Renal cortical epithelial cell (primary cell): ENCODE data around the gene CLMP. TPM values are rescaled to one million over a fixed set of nuclear protein-coding genes. Genes with fewer than 3 reads are reported as not detected.
A peak's percentile ranks its signal among the peaks of the same experiment; 100 is the strongest.

Experiments
- DNase-seq: peaks from one replicate; pipeline ENCODE4 v3.0.0-alpha.2; 2011; ENCODE audit warnings: low read depth
- total RNA-seq: library from RNA; depleted of rRNA; stranded (reverse); fragments of >200 nt; gene quantifications from 2 replicates; pipeline ENCODE4 v1.2.3, GENCODE V29; 2014

Gene CLMP, protein sequence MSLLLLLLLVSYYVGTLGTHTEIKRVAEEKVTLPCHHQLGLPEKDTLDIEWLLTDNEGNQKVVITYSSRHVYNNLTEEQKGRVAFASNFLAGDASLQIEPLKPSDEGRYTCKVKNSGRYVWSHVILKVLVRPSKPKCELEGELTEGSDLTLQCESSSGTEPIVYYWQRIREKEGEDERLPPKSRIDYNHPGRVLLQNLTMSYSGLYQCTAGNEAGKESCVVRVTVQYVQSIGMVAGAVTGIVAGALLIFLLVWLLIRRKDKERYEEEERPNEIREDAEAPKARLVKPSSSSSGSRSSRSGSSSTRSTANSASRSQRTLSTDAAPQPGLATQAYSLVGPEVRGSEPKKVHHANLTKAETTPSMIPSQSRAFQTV
- 22.7 and 48.9 TPM in 2 replicates for total RNA-seq

DNA sequence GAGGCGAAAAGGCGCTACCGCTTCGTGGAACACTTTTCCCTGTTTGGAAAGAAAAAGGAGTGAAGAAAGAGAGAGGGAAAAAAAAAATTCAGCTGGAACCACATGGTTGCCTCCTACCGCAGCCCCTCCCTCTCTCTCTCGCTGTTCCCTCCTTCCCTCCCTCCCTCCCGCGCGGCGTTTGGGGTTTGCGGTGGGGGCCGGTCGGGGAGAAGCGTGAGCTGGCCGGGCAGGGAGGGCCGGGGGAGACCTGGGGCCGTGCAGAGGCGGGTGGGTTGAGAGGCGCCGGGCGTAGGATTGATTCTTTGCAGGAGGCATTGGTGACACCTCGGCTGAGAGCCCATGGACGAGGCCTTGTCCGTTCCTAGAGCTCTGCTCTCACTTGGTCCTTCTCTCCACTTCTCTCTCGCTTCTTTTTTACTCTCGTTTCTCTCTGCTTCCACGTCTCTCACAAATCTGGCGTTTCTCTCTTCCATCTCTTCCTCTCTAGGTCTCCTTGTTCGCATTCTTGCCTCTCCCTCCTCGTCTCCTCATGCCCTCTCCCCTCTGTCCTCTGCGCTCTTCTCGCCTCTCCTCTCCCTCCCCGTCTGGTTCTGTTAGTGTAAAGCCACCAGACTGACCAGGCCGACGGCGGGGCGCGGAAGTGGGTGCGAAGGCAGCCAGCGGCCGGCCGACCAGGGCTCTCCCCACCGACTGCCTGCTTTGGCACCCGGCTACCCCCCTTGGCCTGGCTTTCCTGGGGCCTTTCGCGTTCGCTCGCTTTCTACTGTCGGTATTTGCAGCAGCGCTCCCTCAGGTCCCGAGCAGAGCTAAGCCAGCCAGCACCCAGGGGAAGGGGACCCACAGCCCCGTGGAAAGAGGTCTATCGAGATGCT is at the start of gene CLMP:
Gene CLMP, minus strand, starts transcription at position 61 of the 872 bp plus-strand sequence. CDS start 308 bp downstream, outside the sequence.
- DNase-seq, result no peak

DNA sequence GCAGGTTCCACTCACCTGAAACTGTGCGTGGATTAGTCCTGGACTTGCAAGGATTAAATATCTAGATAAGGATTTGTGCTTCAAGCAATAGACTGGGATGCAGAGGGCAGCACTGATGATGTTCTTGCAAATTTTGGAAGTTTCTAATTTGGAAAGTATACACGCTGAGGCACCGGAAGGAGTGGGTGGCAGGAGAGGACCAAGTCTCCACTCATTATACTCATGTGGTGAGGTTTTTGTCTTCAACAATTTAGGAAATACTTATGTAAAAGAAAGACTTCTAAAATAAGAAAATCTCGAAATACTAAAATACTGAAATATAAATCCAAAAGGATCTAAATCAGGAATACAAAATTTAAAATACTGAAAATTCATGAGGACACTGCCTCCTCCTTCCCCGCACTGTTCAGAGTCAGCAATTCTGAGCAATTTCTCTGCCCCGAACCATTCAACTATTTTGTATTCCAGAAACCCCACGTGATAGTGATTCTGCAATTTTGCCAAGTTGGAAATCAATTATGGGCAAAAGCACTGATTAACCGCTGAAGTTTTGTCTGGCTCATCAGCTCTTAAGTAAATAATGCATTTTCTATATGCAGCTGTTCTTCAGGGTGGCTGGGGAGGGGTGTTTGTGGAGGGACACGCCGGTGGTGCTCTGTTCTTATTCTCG is 47.0 kb upstream of the CLMP start:
- no peak for DNase-seq

DNA sequence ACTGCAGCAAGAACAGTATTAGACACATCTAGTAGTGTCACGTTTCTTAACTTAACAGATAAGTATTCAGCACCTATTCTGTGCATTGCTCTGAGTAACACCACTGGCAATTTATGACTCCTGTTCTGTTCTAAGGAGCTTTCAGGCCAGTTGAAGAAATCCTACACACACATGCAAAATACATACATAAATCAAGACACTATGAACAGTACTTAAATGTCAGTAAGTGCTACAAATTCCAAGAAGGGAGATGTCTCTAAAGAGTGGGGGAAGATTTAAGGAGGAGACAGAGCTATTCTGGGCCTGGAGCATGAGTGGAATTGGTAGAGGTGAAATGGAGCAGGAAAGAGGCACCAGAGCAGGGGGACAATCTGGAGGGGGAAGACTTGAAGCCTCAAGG is 46.2 kb upstream of the CLMP start:
- DNase-seq, result no peak

DNA sequence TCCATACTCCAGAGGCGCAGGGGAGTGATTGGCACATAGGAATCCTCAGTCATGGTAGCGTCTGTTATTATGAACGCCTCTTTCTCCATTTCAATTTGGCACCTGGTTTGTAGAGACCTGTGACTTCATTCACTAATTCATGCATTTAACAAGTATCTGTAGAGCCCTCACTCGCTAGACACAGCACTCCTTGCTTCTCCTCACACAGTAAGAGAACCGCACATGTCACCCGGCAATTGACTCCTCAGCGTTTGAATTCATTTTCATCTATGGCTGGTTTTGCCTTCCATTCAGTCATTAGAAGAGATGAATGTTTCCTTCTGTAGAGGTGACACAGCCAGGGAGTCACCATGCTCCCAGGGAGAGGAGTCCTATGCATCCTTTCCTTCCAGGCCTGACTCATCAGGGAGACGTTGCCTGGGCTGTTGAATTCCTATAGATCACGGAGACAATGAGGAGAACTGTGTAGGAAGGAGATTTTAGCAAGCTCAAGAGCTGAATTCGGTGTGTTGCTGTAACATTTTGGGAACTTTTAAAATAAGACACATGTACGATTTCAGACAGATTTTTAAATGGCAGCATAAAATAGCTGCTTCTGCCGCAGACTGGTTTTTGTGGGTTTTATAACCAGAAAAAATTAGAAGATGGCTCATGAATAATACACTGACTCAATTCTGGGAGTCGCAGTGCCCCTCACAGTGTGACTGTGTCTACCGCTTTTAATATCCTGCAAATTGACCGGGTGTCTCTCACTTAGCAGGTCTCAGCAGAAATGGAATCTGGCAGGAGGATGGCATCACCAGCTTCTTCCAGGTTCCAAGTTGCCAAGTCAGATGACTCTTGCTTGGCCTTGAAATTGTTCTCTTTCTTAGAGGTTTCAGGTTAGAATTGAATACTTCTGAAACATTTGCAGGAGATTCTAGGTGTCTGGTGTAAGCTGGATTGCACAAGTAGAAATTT is 44.4 kb upstream of the CLMP start:
- DNase-seq, result no peak

DNA sequence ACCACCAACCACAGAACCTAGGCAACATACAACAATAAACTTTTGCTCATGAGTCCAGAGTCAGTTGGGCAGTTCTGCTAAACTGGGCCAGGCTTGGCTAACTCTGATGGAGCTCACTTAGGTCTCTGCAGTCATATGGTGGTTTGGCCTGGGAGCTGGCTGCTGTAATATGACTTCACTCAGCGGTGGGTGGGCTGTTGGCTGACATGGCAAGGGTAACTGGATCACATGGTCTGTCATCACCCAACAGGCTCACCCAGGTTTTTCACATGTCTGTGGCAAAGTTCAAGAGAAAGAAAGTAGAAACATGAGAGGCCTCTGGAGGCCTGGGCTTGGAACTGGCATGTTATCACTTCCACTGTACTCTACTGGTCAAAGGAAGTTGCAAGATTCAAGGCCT is 43.2 kb upstream of the CLMP start:
- DNase-seq, result no peak

DNA sequence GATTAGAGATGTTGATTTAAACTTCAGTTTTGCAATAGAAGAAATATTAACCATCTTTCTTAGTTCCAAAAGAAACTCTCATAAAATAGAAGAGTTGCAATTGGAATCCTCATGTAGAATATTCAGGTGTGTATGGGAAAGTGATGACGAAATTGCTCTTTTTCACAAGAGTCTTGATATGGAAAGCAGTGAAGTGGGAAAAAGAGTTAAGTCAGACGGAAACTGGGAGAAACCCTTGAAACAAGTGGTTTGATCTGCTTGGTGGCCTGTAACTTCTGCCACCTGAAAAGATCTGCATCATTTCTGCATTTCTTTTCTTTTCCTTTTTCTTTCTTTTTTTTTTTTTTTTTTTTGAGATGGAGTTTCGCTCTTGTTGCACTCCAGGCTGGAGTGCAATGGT is 41.8 kb upstream of the CLMP start:
- DNase-seq, result no peak

DNA sequence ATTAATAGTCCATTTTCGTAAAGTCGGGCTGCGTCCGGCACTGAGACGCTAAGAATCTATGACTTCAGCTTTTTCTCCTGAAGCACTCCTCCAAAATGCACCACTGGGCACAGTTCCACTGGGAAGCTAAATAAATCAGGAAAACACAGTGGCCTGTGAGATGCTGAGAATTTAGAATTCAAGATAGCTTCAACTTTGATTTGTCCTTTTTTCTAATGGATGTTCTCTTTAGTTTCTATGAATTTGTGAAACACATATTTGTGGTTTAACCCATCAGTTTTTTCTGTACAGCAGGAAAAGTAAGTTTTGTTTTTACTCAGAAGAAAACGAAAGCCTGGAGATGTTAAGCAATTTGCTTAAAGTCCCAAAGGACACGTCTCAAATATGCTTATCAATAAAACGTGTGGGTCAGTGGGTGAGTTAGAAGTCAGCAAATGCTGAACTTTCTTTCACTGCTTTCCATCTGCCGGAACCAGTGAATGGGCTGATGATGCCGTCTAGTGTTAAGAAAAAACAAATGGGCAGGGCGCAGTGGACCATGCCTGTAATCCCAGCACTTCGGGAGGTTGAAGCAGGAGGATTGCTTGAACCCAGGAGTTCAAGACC is 40.7 kb upstream of the CLMP start:
- DNase-seq, result no peak

DNA sequence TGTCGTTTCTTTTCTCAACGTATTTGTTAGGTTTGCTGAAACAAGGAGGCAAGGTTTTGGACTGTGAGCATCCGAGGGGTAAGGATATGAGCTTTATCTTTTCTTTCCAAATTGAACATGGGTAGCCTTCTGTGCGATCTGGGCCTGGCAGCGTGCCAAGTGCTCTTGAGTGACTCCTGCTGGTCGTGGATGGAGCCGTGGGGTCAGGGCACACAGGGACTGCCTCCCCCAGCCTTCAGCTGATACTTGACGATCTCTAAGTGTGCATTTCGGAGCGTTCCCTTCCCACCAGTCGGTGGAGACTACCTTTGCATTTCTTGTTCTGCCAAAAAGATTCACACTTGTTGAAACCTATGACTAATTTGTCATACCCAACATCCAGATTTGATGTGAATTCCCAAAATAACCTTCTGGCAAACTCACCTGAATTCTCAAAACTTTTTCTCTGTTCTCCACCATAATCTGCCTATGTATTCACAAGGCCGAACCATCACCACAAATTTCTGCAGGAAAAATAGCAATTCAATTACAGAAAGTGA is 40.1 kb upstream of the CLMP start:
- DNase-seq, result no peak

DNA sequence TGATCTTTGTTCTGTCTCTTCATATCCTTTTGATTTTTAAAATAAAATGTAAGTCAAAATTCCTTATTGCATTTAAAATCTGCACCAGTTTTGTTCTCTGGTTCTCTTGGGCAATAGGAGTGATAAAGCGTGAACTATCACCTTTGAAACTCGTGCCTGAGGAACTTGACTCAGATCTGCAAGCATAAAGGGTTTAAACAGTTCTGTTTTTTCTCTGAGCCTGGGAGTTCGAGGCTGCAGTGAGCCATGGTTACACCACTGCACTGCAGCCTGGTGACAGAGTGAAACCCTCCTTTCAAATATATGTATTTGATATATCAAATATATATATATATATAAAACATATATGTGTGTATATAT is 38.9 kb upstream of the CLMP start:
- DNase-seq, result no peak

DNA sequence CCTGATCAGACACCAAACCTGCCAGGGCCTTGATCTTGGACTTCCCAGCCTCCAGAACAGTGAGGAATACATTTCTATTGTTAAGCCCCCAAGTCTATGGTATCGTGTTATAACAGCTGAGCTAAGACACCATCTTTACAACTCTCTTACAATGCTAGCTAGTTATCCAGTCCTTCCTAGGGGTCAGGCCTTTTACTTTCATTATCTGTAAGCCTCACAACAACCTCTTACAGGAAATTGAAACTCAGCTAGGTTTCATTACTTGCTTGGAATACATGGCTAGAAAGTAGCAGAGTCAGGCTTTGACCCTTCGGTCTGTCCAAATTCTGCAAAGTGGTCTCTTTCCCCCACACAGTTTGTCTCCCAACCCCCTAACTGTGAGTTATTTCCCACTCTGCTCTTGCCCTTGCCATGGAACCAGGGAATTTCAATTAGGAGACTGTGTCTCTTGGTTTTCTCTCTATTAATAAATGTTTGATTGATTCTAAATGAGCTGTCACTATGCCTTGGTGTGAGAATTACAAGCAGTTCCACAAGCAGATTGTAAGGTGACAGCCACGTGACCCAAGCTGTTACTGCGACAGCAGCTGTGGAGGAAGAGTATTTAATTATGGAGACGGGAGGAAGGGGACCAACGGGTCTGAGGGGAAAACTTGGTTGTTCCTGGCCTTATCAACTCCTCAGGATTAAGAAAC is 38.4 kb upstream of the CLMP start:
- no peak for DNase-seq

DNA sequence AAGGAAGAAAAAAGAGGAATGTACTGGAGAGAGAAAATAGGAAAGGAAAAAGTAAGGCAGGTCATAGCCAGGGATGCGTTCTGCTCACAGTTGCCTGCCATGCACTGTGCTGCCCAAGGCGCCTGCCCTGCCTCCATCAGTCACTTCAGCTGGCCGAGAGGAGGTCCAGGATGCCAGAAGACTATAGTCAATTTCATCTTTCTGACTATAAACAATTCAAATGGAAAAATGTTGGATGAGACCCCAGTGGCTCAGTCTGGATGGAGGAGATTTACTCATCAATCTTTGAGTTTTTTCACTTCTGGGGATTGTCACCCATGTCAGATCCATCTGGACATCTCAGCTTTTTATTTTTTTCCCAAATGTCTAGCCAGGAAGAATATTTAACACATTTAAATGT is 36.7 kb upstream of the CLMP start:
- DNase-seq, result no peak

DNA sequence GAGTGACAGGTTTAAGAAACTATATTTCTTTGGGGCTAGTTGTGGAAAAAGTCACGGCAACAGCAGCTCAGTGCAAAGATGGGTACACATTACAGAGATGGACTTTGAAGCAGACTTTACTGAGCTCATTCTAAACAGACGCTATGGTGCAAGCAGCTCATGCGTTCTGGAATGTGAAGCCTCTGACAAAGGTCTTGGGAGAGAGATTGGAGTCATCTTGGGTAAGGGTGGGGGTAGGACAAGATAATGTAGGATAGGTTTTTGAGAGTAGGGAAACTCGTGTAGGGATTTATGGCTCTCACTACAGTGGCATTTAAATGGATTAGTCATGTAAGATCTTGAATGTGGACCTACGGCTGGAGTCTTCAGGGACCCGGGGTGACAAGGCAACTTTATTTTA is 36.2 kb upstream of the CLMP start:
- peak; percentile 53 for DNase-seq

DNA sequence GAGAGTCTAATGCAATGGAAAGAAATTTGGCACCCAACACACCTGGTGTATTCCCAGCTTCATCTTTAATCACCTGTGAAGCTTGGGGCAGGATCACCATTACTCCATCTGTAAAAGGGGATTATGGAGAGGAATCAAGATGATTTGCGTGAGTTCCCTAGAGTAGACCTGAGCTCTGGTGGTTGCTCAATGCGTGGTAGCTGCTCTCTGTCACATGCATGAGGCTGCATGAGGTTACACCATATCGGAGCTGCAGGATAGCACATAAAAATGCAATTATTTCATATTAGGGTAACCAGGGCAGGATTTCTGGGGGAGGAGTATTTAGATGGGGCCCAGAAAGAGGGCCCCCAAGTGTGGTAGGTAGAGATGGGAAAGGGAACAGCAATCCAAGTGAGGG is 35.3 kb upstream of the CLMP start:
- DNase-seq, result no peak

DNA sequence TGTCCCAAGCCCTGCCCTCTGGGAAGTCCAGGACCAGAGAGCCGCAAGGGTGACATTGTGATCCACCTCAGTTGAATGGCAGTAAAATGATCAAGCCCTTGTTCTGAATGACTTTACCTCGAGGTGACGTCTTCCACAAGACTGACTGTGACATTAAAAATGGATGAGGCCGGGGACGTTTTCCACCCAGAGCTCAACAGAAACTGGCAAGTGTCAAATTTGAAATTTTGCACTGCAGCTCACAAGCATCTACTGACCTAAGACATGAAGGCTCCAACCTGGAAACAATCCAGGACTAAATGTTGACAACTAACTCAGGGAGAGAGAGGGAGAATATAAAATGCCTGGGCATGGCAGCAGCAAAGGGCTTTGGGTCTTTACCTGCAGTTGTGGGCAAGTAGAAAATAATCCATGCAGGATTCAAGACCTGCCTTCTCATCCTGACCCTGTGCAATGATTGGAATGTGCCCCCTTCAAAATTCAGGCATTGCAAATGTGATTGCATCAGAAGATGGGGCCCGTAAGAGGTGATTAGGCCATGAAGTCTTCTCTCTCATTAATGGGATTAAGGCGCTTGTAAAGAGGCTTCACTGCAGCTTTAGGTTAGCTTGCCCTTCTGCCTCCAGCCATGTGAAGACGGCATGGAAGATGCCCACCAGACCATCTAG is 33.6 kb upstream of the CLMP start:
- DNase-seq, result no peak

DNA sequence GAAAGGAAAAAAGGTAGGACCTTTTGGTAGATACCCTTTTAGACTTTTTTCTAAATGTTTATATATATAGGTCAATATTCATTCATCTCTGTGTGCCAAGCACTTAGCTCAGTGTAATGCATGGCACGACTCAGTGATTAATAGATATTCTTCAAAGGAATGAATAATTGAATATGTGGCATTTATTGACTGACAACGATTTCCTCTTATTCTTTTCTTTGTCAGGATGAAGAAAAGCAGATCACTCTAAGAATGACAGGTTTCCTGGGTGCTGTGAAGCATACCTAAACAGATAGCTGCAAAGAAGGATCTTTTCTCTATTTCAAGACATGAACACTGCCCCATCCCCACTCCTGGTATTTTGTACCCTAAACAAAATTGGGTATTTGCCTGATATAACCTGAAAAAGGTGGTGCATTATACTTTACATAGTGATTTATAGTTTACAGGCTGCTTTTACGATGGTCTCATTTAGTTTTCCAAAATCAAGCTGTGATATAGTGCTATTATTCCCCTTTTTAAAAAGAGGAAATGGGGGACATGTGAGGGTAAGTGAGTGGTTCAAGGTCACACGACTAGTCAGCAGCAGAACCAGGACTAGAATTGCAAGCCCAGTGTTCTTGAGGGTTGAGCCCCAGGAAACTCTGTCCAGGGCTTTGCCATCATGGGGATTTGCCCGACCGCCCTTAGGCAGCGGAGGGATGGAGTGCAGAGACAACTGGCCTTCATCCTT is 32.9 kb upstream of the CLMP start:
- no peak for DNase-seq

DNA sequence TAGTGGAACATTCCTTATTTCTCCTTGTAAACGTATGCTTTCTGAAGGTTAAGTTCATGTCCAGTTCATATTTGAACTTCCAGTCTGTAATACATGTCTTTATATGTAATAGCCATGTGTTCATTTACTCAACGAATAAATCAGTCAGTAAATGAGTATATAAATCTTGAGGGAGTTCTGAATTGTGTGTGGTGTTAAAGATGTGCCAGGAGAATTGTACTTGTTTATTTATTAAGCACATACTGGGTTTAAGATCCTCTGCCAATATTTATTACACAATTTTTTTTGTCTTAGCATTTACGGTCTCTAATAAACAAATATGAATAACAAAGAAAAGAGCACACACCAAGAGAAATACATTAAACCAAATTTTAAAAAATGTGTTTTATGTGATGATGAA is 26.5 kb upstream of the CLMP start:
- no peak for DNase-seq

DNA sequence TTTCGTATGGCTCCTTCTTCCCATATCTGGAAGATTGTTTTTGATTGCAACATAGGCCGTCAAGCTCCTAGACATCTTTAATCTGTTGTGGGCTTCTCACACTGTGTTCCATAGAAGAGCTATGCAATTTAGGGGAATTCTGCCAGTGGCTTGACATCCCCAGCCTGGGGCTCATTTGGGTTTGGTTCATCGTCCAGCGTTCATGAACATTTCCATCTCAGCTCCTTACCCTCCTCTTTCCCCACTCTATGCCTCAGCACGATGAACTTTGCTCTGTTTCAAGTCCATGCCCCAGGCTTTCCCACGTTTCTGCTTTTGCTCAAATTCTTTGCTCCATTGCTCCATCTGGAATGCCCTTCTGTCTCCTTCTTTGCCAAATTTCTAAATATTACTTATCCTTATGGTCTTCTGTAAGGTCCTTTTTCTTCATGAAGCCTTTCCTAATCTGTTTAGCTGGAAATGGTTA is 26.1 kb upstream of the CLMP start:
- no peak for DNase-seq

DNA sequence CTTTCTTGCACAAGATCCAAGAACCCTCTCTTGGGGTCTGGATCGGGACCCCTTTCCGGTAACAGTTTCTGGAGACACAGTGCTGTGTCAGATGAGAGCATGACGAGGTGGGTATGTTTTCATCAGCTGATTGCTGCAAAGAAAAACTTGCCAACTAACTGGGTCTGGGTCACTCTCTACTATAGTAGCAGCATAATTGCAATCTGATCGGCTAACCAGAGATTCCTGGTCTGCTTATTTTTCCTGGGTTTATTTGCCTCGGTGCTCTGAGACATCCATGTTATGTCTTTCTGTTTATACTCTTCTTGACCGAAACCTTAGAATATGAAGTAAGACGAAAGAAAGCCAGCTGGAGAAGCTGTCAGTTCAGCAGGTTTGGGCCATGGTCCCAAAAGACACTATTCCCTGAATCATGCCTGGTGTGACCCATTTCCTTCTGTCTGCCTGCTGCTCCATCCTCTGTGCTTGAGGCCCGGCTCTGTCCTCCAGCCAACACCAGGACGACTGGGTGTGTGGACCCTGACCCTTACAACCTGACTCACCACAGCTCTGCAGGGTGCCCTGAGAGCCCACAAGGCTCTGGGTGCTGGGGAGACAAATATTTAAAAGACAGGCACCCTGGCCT is 24.1 kb upstream of the CLMP start:
- peak; percentile 40 for DNase-seq
